IPS DF 4.7 (cell line): ENCODE measurements around the gene CCDC57.
"Not testable (repeated sequence)": the region's sequence is repeated elsewhere in the genome, so short reads cannot be mapped to it uniquely, and the experiment has no call there.

Experiments
- DNase-seq: peaks from one replicate; pipeline ENCODE4 v3.0.0-alpha.2; 2013; ENCODE audit warnings: low spot score; ENCODE audit errors: extremely low read depth

Gene CCDC57, protein sequence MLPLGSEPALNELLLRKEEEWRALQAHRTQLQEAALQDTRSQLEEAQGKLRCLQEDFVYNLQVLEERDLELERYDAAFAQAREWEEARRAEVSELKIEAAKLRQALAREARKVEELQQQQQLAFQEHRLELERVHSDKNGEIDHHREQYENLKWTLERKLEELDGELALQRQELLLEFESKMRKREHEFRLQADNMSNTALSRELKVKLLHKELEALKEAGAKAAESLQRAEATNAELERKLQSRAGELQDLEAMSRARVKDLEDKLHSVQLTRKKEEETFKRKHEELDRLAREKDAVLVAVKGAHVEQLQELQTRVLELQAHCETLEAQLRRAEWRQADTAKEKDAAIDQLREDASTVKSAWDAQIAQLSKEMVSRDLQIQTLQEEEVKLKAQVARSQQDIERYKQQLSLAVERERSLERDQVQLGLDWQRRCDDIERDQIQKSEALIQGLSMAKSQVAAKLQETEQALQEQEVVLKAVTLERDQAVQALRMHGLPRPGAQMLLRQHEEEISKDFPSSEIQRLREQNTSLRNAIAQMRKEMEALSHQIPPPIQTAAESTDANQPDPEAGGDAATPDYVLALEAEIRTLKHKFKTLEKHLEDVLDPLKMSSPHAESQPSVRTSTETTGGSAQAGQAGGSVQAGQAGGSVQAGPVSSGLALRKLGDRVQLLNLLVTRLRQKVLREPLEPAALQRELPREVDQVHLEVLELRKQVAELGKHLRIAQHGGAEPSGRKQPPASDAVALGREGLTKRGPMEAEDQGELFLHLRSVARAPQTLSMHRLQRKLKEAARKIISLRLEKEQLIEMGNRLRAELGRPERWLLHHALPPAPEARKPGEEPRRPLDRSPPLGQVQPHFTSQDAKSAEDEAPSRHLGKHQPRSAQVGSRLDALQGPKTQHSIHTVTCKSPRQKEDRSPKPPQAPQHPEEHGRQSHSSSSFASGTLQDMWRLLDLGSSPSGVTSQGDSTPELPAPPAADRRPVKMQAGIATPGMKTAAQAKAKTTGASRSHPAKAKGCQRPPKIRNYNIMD

DNA sequence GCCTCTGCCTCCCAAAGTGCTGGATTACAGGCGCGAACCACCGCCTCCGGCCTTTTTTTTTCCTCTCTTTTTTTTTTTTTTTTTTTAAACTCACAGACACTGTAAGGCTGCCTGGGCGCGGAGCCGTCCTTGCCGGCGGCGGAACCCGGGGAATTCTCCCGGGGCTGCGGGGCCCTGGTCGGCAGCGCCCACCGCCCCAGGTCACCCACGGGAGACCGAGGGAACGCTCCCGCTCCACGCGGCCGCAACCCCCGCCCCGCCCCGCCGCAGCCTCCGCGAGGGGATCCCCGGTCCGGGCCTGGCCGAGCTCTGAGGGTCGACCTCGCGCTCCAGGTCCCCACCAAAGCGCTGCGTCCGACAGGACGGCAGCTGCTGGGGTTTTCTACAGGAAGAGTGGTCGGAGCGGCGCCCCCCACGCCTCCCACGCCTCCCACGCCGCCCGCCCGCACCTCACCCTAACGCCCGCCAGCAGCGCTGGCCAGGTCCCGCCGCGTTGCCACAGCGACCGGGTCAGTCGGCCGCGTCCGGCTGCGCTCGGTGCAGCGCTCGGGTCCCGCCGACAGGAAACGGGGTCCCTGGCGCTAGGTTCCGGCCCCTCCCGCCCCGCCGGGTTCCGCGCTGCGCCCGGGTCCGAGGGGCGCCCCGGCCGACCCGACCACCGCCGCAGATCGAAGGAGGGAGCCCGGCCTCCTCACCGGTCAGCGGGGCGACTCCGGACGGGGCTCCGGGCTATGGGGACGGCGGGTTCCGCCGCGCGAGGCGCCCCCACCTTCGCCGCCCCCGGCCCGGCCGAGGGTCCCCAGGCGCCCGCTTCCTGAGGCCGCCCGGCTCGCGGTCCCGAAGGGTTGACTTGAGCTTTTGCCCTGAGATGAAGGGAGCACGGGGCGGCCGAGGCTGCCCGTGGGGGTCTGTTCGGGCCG is at the start of gene CCDC57:
Gene CCDC57 (minus strand): TSS at position 512 of the 920 bp plus-strand sequence. CDS start 10,898 bp downstream, outside the sequence.
- DNase-seq = no peak

DNA sequence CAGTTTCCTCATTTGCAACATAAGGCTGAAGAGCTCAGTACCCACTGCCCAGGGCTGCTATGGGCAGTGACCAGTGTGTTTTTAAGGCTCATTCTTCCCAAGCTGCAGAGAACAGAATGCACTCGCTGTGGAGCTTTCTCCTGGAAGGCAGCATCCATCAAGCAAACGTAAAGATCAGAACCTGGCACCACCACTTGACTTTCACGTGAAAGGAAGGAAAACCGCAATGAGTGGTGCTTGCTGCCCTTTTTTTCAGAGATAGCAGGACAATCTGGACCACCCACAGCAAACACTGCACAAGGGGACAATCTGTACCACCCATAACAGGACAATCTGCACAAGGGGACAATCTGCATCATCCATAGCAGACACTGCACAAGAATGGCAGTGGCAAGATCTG is 49.7 kb upstream of the CCDC57 start:
- DNase-seq = no peak

DNA sequence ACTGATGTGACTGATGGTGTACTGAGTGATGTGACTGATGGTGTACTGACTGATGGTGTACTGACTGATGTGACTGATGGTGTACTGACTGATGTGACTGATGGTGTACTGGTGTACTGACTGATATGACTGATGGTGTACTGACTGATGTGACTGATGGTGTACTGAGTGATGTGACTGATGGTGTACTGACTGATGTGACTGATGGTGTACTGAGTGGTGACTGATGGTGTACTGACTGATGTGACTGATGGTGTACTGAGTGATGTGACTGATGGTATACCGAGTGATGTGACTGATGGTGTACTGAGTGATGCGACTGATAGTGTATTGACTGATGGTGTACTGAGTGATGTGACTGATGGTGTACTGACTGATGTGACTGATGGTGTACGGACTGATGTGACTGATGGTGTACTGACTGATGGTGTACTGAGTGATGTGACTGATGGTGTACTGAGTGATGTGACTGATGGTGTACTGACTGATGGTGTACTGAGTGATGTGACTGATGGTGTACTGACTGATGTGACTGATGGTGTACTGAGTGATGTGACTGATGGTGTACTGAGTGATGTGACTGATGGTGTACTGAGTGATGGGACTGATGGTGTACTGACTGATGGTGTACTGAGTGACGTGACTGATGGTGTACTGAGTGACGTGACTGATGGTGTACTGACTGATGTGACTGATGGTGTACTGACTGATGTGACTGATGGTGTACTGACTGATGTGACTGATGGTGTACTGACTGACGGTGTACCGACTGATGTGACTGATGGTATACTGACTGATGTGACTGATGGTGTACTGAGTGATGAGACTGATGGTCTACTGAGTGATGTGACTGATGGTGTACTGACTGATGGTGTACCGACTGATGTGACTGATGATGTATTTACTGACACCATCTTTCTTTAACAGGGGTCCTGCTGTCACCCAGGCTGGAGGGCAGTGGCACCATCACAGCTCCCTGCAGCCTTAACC is 47.6 kb upstream of the CCDC57 start:
- not testable (repeated sequence) for DNase-seq

DNA sequence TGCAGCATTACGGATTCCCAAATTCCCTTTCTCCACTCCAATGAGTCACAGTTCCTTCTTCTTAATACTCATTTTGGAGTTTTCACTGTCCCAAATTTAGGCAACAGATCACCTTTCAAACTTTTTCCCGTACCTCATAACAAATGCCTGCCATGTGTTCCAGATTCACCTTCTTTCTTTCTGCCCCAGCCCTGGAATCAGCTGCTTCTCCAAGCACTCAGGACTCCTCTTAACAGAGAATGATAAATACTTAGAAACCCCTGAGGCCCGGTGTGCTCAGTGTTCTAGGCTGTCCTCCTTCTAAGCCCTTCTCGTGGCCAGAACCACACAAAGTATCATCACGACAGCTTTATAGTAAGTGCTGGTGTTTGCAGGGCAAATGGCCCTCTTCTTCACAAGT is 45.9 kb upstream of the CCDC57 start:
- DNase-seq = no peak

DNA sequence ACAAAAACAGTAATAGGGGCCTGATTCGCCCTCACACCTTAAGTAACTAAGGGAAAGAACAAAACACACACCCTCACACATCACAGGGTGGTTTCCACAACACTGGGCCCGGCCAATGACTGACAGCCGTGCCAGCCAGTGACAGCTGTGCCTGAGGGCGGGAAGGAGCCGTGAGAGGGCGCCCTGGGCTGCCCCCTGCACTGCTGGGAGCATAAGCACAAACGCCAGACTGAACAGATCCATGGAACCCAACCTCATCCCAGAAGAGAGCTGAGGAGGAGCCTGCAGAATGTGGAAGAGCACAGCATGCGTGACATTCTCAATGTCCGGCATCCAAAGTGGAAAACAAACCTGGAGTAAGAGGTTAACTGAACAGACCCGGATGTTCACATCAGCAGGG is 44.8 kb upstream of the CCDC57 start:
- no peak for DNase-seq

DNA sequence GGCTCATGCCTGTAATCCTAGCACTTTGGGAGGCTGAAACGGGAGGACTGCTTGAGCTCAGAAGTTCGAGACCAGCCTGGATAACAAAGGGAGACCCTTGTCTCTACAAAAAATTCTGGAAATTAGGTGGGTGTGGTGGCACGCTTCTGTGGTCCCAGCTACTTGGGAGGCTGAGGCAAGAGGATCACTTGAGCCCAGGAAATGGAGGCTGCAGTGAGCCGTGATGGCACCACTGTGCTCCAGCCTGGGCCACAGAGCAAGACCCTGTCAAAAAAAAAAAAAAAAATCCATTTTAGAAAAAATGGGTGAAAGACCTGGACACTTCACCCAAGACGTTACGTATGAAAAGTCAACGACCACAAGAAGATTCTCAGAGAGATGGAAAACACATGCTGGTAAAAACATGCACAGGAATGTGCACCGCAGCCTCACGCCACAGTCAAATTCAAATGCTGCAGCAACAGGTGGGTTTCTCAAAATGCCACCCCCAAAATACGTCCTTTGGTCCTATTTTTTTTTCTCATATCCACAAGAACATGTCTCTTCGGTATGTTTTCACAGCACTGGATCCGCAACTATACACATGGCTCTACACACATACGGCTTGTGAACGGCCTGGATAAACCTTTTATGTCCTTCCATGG is 43.7 kb upstream of the CCDC57 start:
- DNase-seq = no peak

DNA sequence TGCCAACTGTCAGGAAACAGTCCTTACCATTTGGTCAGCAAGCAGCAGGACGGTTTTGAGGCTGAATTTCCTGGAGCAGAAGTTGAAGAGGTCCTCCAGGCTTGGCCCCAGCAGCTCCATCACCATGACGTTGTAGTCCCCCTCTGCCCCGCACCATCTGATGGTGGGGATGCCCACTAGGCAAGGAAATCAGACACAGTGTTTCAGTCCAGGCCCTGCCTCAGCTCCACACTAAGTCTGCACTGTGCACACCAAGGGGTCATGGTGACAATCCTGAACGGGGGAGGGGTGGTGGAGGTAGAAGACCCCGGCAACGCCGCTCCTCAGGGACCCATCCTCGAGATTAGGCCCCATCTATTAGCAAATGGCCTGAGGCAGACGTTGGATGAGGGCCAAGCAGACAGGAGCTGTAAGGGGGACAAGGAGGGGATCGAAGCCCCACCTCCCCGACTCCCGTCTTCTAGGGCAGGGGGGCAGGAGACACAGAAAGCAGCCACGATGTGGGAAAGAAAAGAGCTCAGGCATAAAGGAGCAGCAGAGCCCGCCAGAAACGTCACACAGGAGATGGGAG is 42.8 kb upstream of the CCDC57 start:
- DNase-seq = no peak

DNA sequence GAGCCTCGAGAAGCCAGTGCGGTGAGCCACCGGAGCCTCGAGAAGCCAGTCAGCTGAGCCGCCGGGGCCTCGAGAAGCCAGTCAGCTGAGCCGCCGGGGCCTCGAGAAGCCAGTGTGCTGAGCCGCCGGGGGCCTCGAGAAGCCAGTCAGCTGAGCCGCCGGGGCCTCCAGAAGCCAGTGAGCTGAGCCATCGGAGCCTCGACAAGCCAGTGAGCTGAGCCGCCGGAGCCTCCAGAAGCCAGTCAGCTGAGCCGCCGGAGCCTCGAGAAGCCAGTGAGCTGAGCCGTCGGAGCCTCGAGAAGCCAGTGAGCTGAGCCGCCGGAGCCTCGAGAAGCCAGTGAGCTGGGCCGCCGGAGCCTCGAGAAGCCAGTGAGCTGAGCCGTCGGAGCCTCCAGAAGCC is 42.1 kb upstream of the CCDC57 start:
- not testable (repeated sequence) for DNase-seq

DNA sequence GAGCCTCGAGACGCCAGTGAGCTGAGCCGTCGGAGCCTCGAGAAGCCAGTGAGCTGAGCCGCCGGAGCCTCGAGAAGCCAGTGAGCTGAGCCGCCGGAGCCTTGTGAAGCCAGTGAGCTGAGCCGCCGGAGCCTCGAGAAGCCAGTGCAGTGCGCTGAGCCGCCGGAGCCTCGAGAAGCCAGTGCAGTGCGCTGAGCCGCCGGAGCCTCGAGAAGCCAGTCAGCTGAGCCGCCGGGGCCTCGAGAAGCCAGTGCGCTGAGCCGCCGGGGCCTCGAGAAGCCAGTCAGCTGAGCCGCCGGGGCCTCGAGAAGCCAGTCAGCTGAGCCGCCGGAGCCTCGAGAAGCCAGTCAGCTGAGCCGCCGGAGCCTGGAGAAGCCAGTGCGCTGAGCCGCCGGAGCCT is 41.5 kb upstream of the CCDC57 start:
- not testable (repeated sequence) for DNase-seq

DNA sequence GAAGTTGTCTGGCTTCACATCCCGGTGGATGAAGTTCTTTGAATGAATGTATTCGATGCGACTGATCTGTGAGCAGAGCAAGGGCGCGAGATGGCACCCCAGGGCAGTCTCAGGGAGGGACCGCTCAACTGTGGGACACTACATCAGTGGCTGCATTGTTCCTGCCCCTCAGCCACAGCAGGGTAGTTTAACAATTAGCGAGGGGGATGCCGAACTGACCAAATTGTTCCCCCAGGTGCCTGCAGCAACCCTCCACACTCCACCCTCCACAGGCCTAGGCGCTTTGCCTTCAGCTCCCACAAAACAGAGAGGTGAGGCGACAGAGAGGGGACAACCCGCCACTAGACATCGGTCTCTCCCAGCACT is 40.5 kb upstream of the CCDC57 start:
- no peak for DNase-seq

DNA sequence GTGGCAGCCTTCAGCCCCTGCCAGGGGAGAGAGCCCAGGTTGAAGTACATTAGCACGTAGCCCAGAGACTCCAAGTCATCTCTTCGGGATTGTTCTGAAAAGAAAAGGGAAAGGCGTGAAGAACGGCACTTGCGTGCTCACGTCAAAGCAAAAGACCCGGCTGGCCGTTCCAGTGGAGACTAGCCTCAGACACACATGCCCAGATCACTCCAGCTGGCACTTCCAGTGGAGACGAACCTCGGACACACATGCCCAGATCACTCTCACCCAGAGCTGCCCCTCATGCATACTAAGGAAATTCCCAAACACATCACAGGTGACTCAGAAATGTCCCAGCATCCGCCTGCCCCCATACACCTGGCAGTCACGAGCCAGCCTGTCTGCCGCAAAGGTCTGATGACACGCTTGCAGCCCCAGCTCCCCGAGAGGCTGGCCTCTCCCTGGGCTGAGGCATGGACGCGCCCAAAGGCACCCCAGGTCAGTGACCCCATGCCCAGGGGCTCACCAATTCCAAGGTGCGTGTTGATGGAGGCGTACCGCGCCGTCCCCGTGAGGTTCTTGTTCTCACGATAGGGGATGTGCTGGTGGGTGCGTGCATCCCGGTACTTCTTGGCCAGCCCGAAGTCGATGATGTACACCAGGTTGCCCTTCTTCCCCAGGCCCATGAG is 40.0 kb upstream of the CCDC57 start:
- no peak for DNase-seq

DNA sequence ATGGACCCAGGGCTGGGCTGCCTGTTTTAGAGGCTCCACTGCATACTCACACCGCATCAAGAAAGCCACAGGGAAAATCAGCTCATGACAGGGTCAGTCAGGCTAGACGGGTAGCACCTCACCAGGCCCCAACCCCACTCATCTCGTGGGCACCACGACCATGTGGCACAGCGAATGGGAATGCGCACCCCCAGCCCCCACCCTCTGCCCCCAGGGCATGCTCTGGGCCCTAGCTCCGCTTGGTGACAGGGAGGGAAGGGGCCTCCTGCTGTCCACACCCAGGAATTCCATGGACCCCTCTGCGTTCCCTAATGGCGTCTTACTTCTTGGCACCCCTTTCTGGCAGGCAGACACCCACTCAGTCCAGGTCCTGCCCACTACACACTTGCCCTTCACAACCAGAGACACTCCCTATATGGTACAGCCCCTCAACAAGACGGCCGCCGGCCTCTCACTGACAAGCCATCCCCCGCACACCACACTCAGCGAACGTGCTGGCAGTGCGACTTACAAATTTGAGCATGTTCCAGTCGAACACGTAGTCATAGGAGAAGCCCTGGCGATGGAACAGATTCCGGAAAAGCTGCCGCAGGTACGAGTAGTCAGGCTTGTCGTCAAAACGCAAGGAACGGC is 38.3 kb upstream of the CCDC57 start:
- no peak for DNase-seq

DNA sequence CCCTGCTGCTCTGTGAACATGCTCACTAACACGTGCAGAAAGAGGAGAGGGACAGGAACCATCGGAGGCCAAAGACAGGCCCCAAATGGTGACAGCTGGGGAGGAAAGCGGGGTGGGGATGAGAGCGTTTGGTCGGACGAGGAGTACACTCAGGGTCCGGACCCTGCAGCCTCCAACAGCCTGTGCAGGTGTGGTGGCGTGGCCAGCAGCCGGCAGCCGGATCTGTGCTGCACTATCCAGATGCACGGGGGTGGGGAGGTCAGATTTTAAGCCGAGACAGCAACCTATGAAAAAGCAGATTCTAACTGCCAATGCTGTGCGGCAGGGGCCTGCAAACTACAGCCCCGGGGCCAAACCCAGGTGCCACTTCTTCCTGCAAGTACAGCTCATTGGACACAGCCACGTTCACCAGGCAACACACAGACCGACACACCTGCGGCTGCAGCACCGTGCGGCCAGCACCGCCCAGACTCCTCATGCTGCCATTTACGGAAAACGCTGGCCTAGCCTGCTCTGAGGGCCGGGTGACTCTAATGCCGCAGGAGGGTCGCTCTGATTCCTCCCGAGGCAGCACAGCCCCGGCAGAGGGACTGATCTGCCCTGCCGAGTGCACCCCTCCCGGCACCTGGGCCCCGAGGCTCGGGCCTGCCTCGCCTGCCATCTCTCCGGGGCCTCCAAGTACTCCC is 37.4 kb upstream of the CCDC57 start:
- DNase-seq = no peak

DNA sequence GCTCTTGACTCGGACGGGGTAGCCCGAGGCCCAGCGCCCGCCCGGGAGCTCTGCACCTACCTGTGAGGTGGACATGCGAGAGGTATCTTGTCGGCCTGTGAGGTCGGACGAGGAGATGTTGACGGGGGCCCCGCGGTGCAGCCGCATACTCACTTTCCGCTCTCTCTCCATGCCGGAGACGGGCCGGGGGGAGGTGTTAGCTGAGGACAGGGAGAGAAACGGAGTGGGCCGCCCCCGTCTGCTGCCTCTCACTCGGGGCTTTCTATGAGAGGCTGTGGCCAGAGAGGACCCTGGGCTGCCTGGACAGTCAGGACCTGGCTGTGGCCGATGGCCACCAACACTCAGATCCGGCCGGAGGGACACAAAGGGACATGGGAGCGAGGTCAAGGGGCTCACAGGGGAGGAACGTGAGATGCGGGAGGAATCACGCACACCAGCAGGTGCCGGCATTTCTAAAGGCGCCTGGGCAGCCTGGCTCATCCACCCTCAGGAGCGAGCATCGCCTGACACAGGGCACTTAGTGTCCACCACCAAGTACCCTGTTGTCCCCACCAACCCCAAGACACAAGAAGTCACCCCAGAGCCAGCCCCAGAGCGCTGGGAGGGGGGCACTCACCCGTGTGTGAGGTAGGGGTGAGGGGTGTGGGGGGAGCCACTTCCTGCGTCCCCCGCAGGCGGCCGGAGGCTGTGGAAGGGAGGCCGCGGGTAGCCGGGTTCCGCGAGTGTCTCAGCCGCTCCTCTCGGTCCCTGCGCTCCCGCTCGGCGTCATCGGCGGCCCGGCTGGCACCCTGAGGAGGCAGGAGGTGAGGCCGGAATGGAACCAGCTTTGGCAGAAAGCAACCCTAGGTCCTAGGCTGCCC is 36.4 kb upstream of the CCDC57 start:
- DNase-seq = no peak

DNA sequence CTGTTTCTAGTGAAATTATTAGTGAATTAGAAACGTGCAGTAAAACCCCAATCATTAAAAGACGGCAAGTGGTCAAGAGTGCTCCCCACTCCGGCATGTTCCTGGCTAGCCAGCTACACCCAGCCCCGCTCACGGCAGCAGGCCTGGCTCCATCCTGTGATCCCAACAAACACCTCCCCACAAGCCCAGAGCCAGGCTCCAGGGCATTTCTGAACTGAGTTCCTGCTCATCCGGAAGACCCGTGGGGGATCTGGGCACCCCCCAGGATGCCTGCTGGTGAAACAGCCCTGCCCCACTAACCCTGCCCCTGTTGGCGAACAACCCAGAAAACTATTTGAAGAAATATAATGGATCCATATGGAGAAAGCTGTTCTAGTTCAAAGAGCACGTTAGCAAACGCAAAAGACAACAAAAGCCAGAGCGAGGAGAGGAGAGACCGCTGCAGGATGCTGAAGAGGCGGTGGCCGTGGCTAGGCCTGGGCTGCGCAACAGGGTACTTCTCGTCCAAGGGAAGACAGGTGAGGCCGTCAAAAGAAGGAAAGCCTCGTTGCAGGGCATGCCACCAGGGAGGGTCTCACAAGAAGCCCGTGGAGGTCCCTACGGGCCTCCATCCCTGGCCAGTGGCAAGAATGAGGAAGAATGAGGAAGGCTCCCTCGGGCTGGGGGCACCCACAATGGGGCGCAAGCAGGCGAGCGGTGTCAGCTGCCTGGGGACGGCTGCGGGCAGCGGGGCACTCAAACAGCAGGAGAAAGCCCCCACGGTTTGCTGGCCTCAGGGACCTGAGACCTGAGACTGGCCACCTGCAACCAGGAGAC is 35.4 kb upstream of the CCDC57 start:
- DNase-seq = no peak
